NCI-H524 (cell line): ENCODE data around the gene GAD2.

Experiments used
- DNase-seq, 2 experiments: peaks; one replicate each; lab custom pipeline; 2025; lab: John Stamatoyannopoulos, UW

GAD2 gene

GRCh38 chr10:26216585-26217395 is at the start of gene GAD2:
TSS of gene GAD2 (plus strand) at chr10:26216774. CDS start at chr10:26216810, 36 bp downstream.
- DNase-seq, result peak in 1 of 2 experiments; percentile 13

GRCh38 chr10:26169466-26169865 is 47.1 kb upstream of the GAD2 start:
- no peak for DNase-seq

- DNase-seq, result no peak
These were observed 44.4 kb upstream of the GAD2 start for GRCh38 chr10:26172131-26172530.

GRCh38 chr10:26173837-26174236 is 42.7 kb upstream of the GAD2 start:
- DNase-seq, result no peak

- DNase-seq, result no peak
These were observed 39.2 kb upstream of the GAD2 start for GRCh38 chr10:26177341-26177740.

GRCh38 chr10:26194275-26194674 is 22.3 kb upstream of the GAD2 start:
- no peak for DNase-seq

GRCh38 chr10:26197248-26197647 is 19.3 kb upstream of the GAD2 start:
- no peak for DNase-seq

GRCh38 chr10:26198119-26198518 is 18.5 kb upstream of the GAD2 start:
- DNase-seq, result no peak

- no peak for DNase-seq
These were observed 16.7 kb upstream of the GAD2 start for GRCh38 chr10:26199841-26200240.

GRCh38 chr10:26205223-26205622 is 11.4 kb upstream of the GAD2 start:
- no peak for DNase-seq

- no peak for DNase-seq
These were observed 4.7 kb upstream of the GAD2 start for GRCh38 chr10:26211781-26212444.

- no peak for DNase-seq
These were observed 4.1 kb upstream of the GAD2 start for GRCh38 chr10:26212511-26212910.

- no peak for DNase-seq
These were observed 3.3 kb upstream of the GAD2 start for GRCh38 chr10:26213157-26213800.

GRCh38 chr10:26214004-26214403 is 2.6 kb upstream of the GAD2 start:
- DNase-seq, result no peak

- DNase-seq, result peak in 1 of 2 experiments; percentile 5
These were observed 1.8 kb upstream of the GAD2 start for GRCh38 chr10:26214551-26215395.

GRCh38 chr10:26215396-26215934 is 1.1 kb upstream of the GAD2 start:
- DNase-seq, result no peak

- peak in 1 of 2 experiments; percentile 32 for DNase-seq
These were observed 514 bp upstream of the GAD2 start for GRCh38 chr10:26215935-26216584.

GRCh38 chr10:26217396-26218086 is 967 bp downstream of the GAD2 start:
- DNase-seq, result peak in 1 of 2 experiments; percentile 29

GRCh38 chr10:26219676-26220075 is 3.1 kb downstream of the GAD2 start:
- no peak for DNase-seq

- DNase-seq, result no peak
These were observed 4.3 kb downstream of the GAD2 start for GRCh38 chr10:26220901-26221300.

GRCh38 chr10:26221541-26221940 is 5.0 kb downstream of the GAD2 start:
- no peak for DNase-seq
